Measurements from ENCODE around the gene C13orf46. TPM values are rescaled to one million over a fixed set of nuclear protein-coding genes. Genes with fewer than 3 reads are reported as not detected.

C13orf46 gene
- total and polyA plus RNA-seq, 4 experiments from 2014 or later, result 1.5 to 14.2 (median 13.9) TPM; not detected in 1

DNA sequence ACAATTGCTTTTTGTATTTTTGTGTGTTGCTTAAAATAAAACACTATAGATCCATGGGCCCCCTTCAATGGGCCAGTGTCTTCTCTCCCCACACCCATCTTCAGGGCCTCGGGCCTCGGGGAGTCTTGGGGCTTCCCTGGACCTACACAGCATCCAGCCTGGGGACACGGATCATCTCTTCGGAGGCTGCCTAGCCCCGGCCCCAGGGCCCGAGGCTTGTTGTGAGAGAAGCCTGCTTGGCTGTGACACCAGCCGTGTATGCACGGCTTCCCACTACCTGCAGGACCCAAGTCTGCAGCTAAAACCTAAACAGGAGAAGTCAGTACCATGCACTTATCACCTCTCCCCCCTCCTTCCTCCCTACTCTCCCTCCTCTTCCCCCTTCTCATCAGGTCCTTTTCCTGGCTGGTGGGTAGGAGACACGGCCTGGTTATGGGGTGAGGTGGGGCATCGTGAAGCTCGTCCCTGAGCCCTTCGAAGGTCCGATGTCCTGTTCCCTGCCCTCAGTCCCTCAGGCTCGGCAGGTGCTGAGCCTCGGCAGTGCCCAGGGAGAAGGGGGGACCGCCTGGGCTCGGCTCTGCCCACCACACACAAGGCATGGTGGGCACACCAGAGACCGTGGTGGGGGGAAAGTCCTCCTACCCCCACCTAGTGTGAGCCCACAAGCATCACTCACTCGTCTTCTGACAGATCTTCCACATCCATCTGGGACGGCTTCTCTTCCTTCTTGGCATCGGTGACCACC is 9.5 kb downstream of the C13orf46 start:
- H3K27ac ChIP-seq (ENCODE audit: low read depth, low read length), result no peak overlapping the region
- peaks cover 7% of the 10 kb centered on the region for H3K36me3 ChIP-seq (ENCODE audit: insufficient read depth, low read length)
- CTCF ChIA-PET (ENCODE audit: partially characterized antibody), result no interaction called here
- H3K4me3 ChIP-seq (ENCODE audit: low read length in 2 of 2), result no peak overlapping the region
- POLR2A ChIA-PET (ENCODE audit: partially characterized antibody), result no interaction called here
- no peaks in the 10 kb centered on the region for H3K27me3 ChIP-seq (ENCODE audit: insufficient read depth, low read length)
- H3K4me1 ChIP-seq (ENCODE audit: insufficient read depth, low read length), result no peaks in the 10 kb centered on the region
- no peak for DNase-seq
- Mint-ChIP-seq H3K4me3 (peak overlapping the region in 1 of 8 donors; percentile 11), H3K9me3 (peaks cover 0 to 13% (median 0%) of the 10 kb centered on the region in 8 donors), H3K27me3 (no peaks in the 10 kb centered on the region), H3K4me1 (peaks cover 0 to 5% (median under 1%) of the 10 kb centered on the region in 4 donors), H3K27ac (no peak overlapping the region), H3K36me3 (peaks cover 18 to 24% of the 10 kb centered on the region in 2 donors)
- no peaks in the 10 kb centered on the region for H3K9me3 ChIP-seq (ENCODE audit: control insufficient read depth in 1 of 2, low read length in 2 of 2)
- intact Hi-C loops (cut with micrococcal nuclease), result no loop called here

GRCh38 chr13:113963376-113963775 is 10.5 kb downstream of the C13orf46 start:
- intact Hi-C loops (cut with micrococcal nuclease), result no loop called here

GRCh38 chr13:113962975-113963374 is 10.9 kb downstream of the C13orf46 start:
- peaks cover 19 to 24% of the 10 kb centered on the region in 2 donors for H3K36me3 Mint-ChIP-seq
- no peaks in the 10 kb centered on the region for H3K27me3 Mint-ChIP-seq
- CTCF ChIA-PET (ENCODE audit: partially characterized antibody), result no interaction called here
- DNase-seq, result no peak
- Histone ChIP-seq H3K9me3 (ENCODE audit: control insufficient read depth in 1 of 2, low read length in 2 of 2) (no peaks in the 10 kb centered on the region), H3K36me3 (ENCODE audit: insufficient read depth, low read length) (no peaks in the 10 kb centered on the region), H3K27me3 (ENCODE audit: insufficient read depth, low read length) (no peaks in the 10 kb centered on the region), H3K27ac (ENCODE audit: low read depth, low read length) (no peak overlapping the region), H3K4me1 (ENCODE audit: insufficient read depth, low read length) (no peaks in the 10 kb centered on the region), H3K4me3 (ENCODE audit: low read length in 2 of 2) (no peak overlapping the region)
- peaks cover 0 to 19% (median 0%) of the 10 kb centered on the region in 8 donors for H3K9me3 Mint-ChIP-seq
- intact Hi-C loops (cut with micrococcal nuclease), result no loop called here
- no peak overlapping the region for H3K27ac Mint-ChIP-seq
- POLR2A ChIA-PET (ENCODE audit: partially characterized antibody), result no interaction called here
- no peak overlapping the region for H3K4me3 Mint-ChIP-seq
- H3K4me1 Mint-ChIP-seq, result peaks cover 0 to 7% (median 3%) of the 10 kb centered on the region in 4 donors

More at GRCh38 chr13:113963376-113963775, 10.5 kb downstream of the C13orf46 start:
- Histone ChIP-seq H3K27ac (ENCODE audit: low read depth, low read length) (no peak overlapping the region), H3K9me3 (ENCODE audit: control insufficient read depth in 1 of 2, low read length in 2 of 2) (no peaks in the 10 kb centered on the region), H3K36me3 (ENCODE audit: insufficient read depth, low read length) (peaks cover under 1% of the 10 kb centered on the region), H3K4me1 (ENCODE audit: insufficient read depth, low read length) (no peaks in the 10 kb centered on the region), H3K27me3 (ENCODE audit: insufficient read depth, low read length) (no peaks in the 10 kb centered on the region), H3K4me3 (ENCODE audit: low read length in 2 of 2) (no peak overlapping the region)
- peaks cover 0 to 6% (median 3%) of the 10 kb centered on the region in 4 donors for H3K4me1 Mint-ChIP-seq
- no peaks in the 10 kb centered on the region for H3K27me3 Mint-ChIP-seq
- POLR2A ChIA-PET (ENCODE audit: partially characterized antibody), result no interaction called here
- H3K4me3 Mint-ChIP-seq, result peak overlapping the region in 2 of 8 donors; percentile 6 to 23
- CTCF ChIA-PET (ENCODE audit: partially characterized antibody), result no interaction called here
- H3K9me3 Mint-ChIP-seq, result peaks cover 0 to 18% (median 0%) of the 10 kb centered on the region in 8 donors
- no peak for DNase-seq
- H3K27ac Mint-ChIP-seq, result peak overlapping the region in 2 of 7 donors; percentile 10 to 29
- peaks cover 19 to 24% of the 10 kb centered on the region in 2 donors for H3K36me3 Mint-ChIP-seq

DNA sequence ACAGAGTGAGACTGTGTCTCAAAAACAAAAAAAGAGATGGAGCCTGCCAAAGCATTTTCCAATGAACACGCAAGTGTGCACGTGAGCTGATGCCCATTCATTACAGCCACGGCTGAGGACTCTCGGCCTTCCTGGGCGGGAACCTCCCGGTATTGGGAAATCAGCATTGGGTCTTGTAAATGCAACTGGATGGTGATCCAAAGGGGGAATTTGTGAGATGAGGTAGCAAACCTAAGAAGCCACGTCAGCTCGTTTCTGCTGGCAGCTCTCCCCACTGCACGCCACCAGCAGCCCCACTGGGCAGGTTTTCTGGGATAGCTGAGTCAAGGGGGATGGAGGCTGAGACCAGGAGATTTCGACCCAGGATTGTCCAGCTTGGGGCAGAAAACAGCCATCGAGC is 11.5 kb downstream of the C13orf46 start:
- Mint-ChIP-seq H3K4me1 (peaks cover 0 to 8% (median 3%) of the 10 kb centered on the region in 4 donors), H3K4me3 (no peak overlapping the region), H3K27me3 (no peaks in the 10 kb centered on the region), H3K36me3 (peaks cover 25% of the 10 kb centered on the region in 2 donors), H3K9me3 (peaks cover 0 to 25% (median 0%) of the 10 kb centered on the region in 8 donors), H3K27ac (no peak overlapping the region)
- H3K4me3 ChIP-seq (ENCODE audit: low read length in 2 of 2), result no peak overlapping the region
- H3K36me3 ChIP-seq (ENCODE audit: insufficient read depth, low read length), result no peaks in the 10 kb centered on the region
- intact Hi-C loops (cut with micrococcal nuclease), result no loop called here
- no peak for DNase-seq
- H3K4me1 ChIP-seq (ENCODE audit: insufficient read depth, low read length), result no peaks in the 10 kb centered on the region
- H3K9me3 ChIP-seq (ENCODE audit: control insufficient read depth in 1 of 2, low read length in 2 of 2), result no peaks in the 10 kb centered on the region
- ChIA-PET POLR2A (ENCODE audit: partially characterized antibody) (no interaction called here), CTCF (ENCODE audit: partially characterized antibody) (no interaction called here)
- H3K27ac ChIP-seq (ENCODE audit: low read depth, low read length), result no peak overlapping the region
- no peaks in the 10 kb centered on the region for H3K27me3 ChIP-seq (ENCODE audit: insufficient read depth, low read length)

GRCh38 chr13:113960276-113960948 is 13.5 kb downstream of the C13orf46 start:
- no peak for DNase-seq
- H3K4me1 ChIP-seq (ENCODE audit: insufficient read depth, low read length), result no peaks in the 10 kb centered on the region
- Mint-ChIP-seq H3K9me3 (peaks cover 0 to 30% (median 2%) of the 10 kb centered on the region in 8 donors), H3K27ac (peak overlapping the region in 4 of 7 donors; percentile 13 to 66 (median 48)), H3K4me3 (no peak overlapping the region), H3K4me1 (peaks cover 0 to 8% (median 3%) of the 10 kb centered on the region in 4 donors), H3K27me3 (no peaks in the 10 kb centered on the region), H3K36me3 (peaks cover 29 to 42% of the 10 kb centered on the region in 2 donors)
- H3K27me3 ChIP-seq (ENCODE audit: insufficient read depth, low read length), result no peaks in the 10 kb centered on the region
- POLR2A ChIA-PET (ENCODE audit: partially characterized antibody), result no interaction called here
- CTCF ChIA-PET (ENCODE audit: partially characterized antibody), result no interaction called here
- no peak overlapping the region for H3K4me3 ChIP-seq (ENCODE audit: low read length in 2 of 2)
- no peaks in the 10 kb centered on the region for H3K9me3 ChIP-seq (ENCODE audit: control insufficient read depth in 1 of 2, low read length in 2 of 2)
- no peak overlapping the region for H3K27ac ChIP-seq (ENCODE audit: low read depth, low read length)
- intact Hi-C loops (cut with micrococcal nuclease), result no loop called here
- no peaks in the 10 kb centered on the region for H3K36me3 ChIP-seq (ENCODE audit: insufficient read depth, low read length)

- Histone ChIP-seq H3K36me3 (ENCODE audit: insufficient read depth, low read length) (peaks cover under 1% of the 10 kb centered on the region), H3K9me3 (ENCODE audit: control insufficient read depth in 1 of 2, low read length in 2 of 2) (no peaks in the 10 kb centered on the region), H3K27ac (ENCODE audit: low read depth, low read length) (no peak overlapping the region), H3K4me3 (ENCODE audit: low read length in 2 of 2) (no peak overlapping the region), H3K4me1 (ENCODE audit: insufficient read depth, low read length) (no peaks in the 10 kb centered on the region), H3K27me3 (ENCODE audit: insufficient read depth, low read length) (no peaks in the 10 kb centered on the region)
- ChIA-PET POLR2A (ENCODE audit: partially characterized antibody) (no interaction called here), CTCF (ENCODE audit: partially characterized antibody) (no interaction called here)
- peaks cover 0 to 8% (median 3%) of the 10 kb centered on the region in 4 donors for H3K4me1 Mint-ChIP-seq
- no peaks in the 10 kb centered on the region for H3K27me3 Mint-ChIP-seq
- peaks cover 0 to 33% (median 2%) of the 10 kb centered on the region in 8 donors for H3K9me3 Mint-ChIP-seq
- H3K27ac Mint-ChIP-seq, result peak overlapping the region in 6 of 7 donors; percentile 11 to 84 (median 40)
- H3K4me3 Mint-ChIP-seq, result no peak overlapping the region
- no peak for DNase-seq
- peaks cover 30 to 51% of the 10 kb centered on the region in 2 donors for H3K36me3 Mint-ChIP-seq
- intact Hi-C loops (cut with micrococcal nuclease), result no loop called here
Observed at GRCh38 chr13:113959198-113959597, 14.7 kb downstream of the C13orf46 start.

- peaks cover 26 to 51% of the 10 kb centered on the region in 2 donors for H3K36me3 Mint-ChIP-seq
- POLR2A ChIA-PET (ENCODE audit: partially characterized antibody), result no interaction called here
- DNase-seq, result no peak
- Histone ChIP-seq H3K36me3 (ENCODE audit: insufficient read depth, low read length) (peaks cover 8% of the 10 kb centered on the region), H3K27ac (ENCODE audit: low read depth, low read length) (no peak overlapping the region), H3K27me3 (ENCODE audit: insufficient read depth, low read length) (no peaks in the 10 kb centered on the region), H3K4me1 (ENCODE audit: insufficient read depth, low read length) (no peaks in the 10 kb centered on the region), H3K4me3 (ENCODE audit: low read length in 2 of 2) (no peak overlapping the region), H3K9me3 (ENCODE audit: control insufficient read depth in 1 of 2, low read length in 2 of 2) (no peaks in the 10 kb centered on the region)
- intact Hi-C loops (cut with micrococcal nuclease), result no loop called here
- H3K27me3 Mint-ChIP-seq, result no peaks in the 10 kb centered on the region
- H3K9me3 Mint-ChIP-seq, result peaks cover 0 to 33% (median 2%) of the 10 kb centered on the region in 8 donors
- peak overlapping the region in 1 of 8 donors; percentile 46 for H3K4me3 Mint-ChIP-seq
- H3K4me1 Mint-ChIP-seq, result peaks cover 0 to 8% (median 3%) of the 10 kb centered on the region in 4 donors
- CTCF ChIA-PET (ENCODE audit: partially characterized antibody), result no interaction called here
- H3K27ac Mint-ChIP-seq, result peak overlapping the region in 4 of 7 donors; percentile 25 to 82 (median 52)
Observed at GRCh38 chr13:113958373-113958772, 15.5 kb downstream of the C13orf46 start.
